Common myeloid progenitor, CD34-positive (primary cell): ENCODE measurements around the gene ARMC10.
A peak's percentile ranks its signal among the peaks of the same experiment; 100 is the strongest.

ENCODE experiments used
- CTCF ChIA-PET: fragments of 350-600 bp; sonication (Branson Sonifier 250); formaldehyde crosslinking; loops from one replicate; lab custom pipeline; 2021; ENCODE audit warnings: antibody characterized with exemption; lab: Charles Lee
- POLR2A ChIA-PET: fragments of 350-600 bp; sonication (Branson Sonifier 250); formaldehyde crosslinking; loops from one replicate; lab custom pipeline; 2021; ENCODE audit warnings: antibody characterized with exemption; lab: Charles Lee
- DNase-seq, 3 donors: peaks; one replicate each; pipeline versions ENCODE4 v3.0.0 to v3.0.0-alpha.2; 2013
- H3K27ac ChIP-seq, 2 experiments: 1 replicate in 1 of 2; 2 replicates in 1 of 2; pipeline ENCODE4 v1.7.0; 2013; ENCODE audit warnings: inconsistent platforms in 2 of 2, low read length in 2 of 2, mild to moderate bottlenecking in 2 of 2, low read depth in 1 of 2, moderate library complexity in 1 of 2; ENCODE audit not compliant: severe bottlenecking in 2 of 2, insufficient read depth in 1 of 2, poor library complexity in 1 of 2
- H3K27me3 ChIP-seq, 5 experiments: replicated peaks in 2 of 5; 1 replicate in 3 of 5; 2 replicates in 2 of 5; pipeline versions ENCODE4 v1.6.1 to v1.7.0; 2013; ENCODE audit warnings: low read length in 4 of 5, mild to moderate bottlenecking in 2 of 5, moderate library complexity in 2 of 5, inconsistent platforms in 1 of 5; ENCODE audit not compliant: insufficient read depth in 5 of 5, control insufficient read depth in 4 of 5
- H3K36me3 ChIP-seq, 4 experiments: 1 replicate in 2 of 4; 2 replicates in 2 of 4; pipeline versions ENCODE4 v1.6.1 to v1.7.0; 2013; ENCODE audit warnings: low read length in 3 of 4, control low read depth in 1 of 4, mild to moderate bottlenecking in 1 of 4; ENCODE audit not compliant: control insufficient read depth in 4 of 4, insufficient read depth in 4 of 4
- H3K4me1 ChIP-seq, 4 experiments: 1 replicate in 3 of 4; 2 replicates in 1 of 4; pipeline versions ENCODE4 v1.6.1 to v1.7.1; 2013; ENCODE audit warnings: low read length in 3 of 4, mild to moderate bottlenecking in 3 of 4, control low read depth in 1 of 4, inconsistent platforms in 1 of 4, moderate library complexity in 1 of 4; ENCODE audit not compliant: control insufficient read depth in 4 of 4, insufficient read depth in 4 of 4; ENCODE audit errors: control extremely low read depth in 1 of 4
- H3K4me3 ChIP-seq, 7 experiments: 1 replicate in 4 of 7; 2 replicates in 3 of 7; pipeline versions ENCODE4 v1.5.1 to v1.7.0; 2013; ENCODE audit warnings: mild to moderate bottlenecking in 7 of 7, low read length in 6 of 7, moderate library complexity in 6 of 7, inconsistent platforms in 2 of 7, low read depth in 2 of 7, control low read depth in 1 of 7; ENCODE audit not compliant: insufficient read depth in 4 of 7, control insufficient read depth in 1 of 7; ENCODE audit errors: extremely low read depth in 1 of 7
- H3K9me3 ChIP-seq, 5 experiments: 1 replicate in 4 of 5; 2 replicates in 1 of 5; pipeline versions ENCODE4 v1.6.1 to v1.7.1; 2013; ENCODE audit warnings: low read length in 4 of 5, mild to moderate bottlenecking in 2 of 5, inconsistent platforms in 1 of 5, low read depth in 1 of 5, moderate library complexity in 1 of 5; ENCODE audit not compliant: control insufficient read depth in 4 of 5, insufficient read depth in 2 of 5; ENCODE audit errors: control extremely low read depth in 1 of 5
- WGBS: methylation state at CpG from one replicate; pipeline ENCODE4 v1.1.5; 2013; ENCODE audit not compliant: insufficient coverage; 5-methylcytosine and 5-hydroxymethylcytosine counted together

ARMC10 gene

GRCh38 chr7:103063895-103064294, 11.0 kb upstream of the ARMC10 start:
- no peak for DNase-seq
- Histone ChIP-seq H3K27me3 (no peaks in the 10 kb centered on the region), H3K4me1 (peaks cover 0 to 5% (median 0%) of the 10 kb centered on the region in 4 experiments), H3K36me3 (no peaks in the 10 kb centered on the region), H3K27ac (no peak overlapping the region), H3K9me3 (no peaks in the 10 kb centered on the region), H3K4me3 (no peak overlapping the region)
- 100% methylated on average over 3 of the region's 3 CpGs for WGBS
- CTCF ChIA-PET = no interaction called here
- POLR2A ChIA-PET = no interaction called here

- Histone ChIP-seq H3K4me1 (peaks cover 0 to 5% (median 0%) of the 10 kb centered on the region in 4 experiments), H3K4me3 (no peak overlapping the region), H3K36me3 (no peaks in the 10 kb centered on the region), H3K9me3 (no peaks in the 10 kb centered on the region), H3K27me3 (no peaks in the 10 kb centered on the region), H3K27ac (no peak overlapping the region)
- POLR2A ChIA-PET = no interaction called here
- no CpG with 5 or more reads among the region's 1 CpG for WGBS
- DNase-seq = peak; percentile 64 to 72 (median 67)
- CTCF ChIA-PET = interaction anchor here (0.7 to 1.8 kb wide), 9 partner anchors 10 to 312 kb away, joined by 3 to 7 read pairs (median 3); partner anchors contain the start of gene ARMC10
These were observed 9.3 kb upstream of the ARMC10 start for GRCh38 chr7:103065667-103066066.

GRCh38 chr7:103068414-103069403, 6.2 kb upstream of the ARMC10 start:
- H3K4me3 ChIP-seq = no peak overlapping the region
- ChIA-PET CTCF (interaction anchor here (1.0 to 2.5 kb wide), 3 partner anchors 10 to 313 kb away, joined by 3 to 11 read pairs (median 3); no protein-coding TSS in a partner anchor), POLR2A (no interaction called here)
- no peaks in the 10 kb centered on the region for H3K27me3 ChIP-seq
- H3K36me3 ChIP-seq = no peaks in the 10 kb centered on the region
- 97% methylated on average over 18 of the region's 23 CpGs for WGBS
- H3K9me3 ChIP-seq = no peaks in the 10 kb centered on the region
- peaks cover 0 to 8% (median 2%) of the 10 kb centered on the region in 4 experiments for H3K4me1 ChIP-seq
- no peak overlapping the region for H3K27ac ChIP-seq
- no peak for DNase-seq

GRCh38 chr7:103071000-103071399, 3.9 kb upstream of the ARMC10 start:
- no peak overlapping the region for H3K4me3 ChIP-seq
- H3K27ac ChIP-seq = no peak overlapping the region
- no peaks in the 10 kb centered on the region for H3K27me3 ChIP-seq
- ChIA-PET POLR2A (no interaction called here), CTCF (interaction anchor here (2.2 kb wide), 1 partner anchor 9 kb away, joined by 8 read pairs; no protein-coding TSS in a partner anchor)
- DNase-seq = no peak
- 100% methylated on average over 2 of the region's 2 CpGs for WGBS
- H3K36me3 ChIP-seq = no peaks in the 10 kb centered on the region
- peaks cover 2 to 20% (median 12%) of the 10 kb centered on the region in 4 experiments for H3K4me1 ChIP-seq
- no peaks in the 10 kb centered on the region for H3K9me3 ChIP-seq

- no peaks in the 10 kb centered on the region for H3K27me3 ChIP-seq
- CTCF ChIA-PET = interaction anchor here (1.6 to 1.7 kb wide), 2 partner anchors 15 to 16 kb away, joined by 4 to 8 read pairs; no protein-coding TSS in a partner anchor
- H3K9me3 ChIP-seq = no peaks in the 10 kb centered on the region
- H3K4me1 ChIP-seq = peaks cover 5 to 31% (median 15%) of the 10 kb centered on the region in 4 experiments
- peak overlapping the region; percentile 70 to 91 for H3K27ac ChIP-seq
- no peaks in the 10 kb centered on the region for H3K36me3 ChIP-seq
- POLR2A ChIA-PET = interaction anchor here (1.1 kb wide), 1 partner anchor 64 kb away, joined by 3 read pairs; no protein-coding TSS in a partner anchor
- peak overlapping the region; percentile 55 to 92 (median 87) for H3K4me3 ChIP-seq
- no peak for DNase-seq
- WGBS = 20% methylated on average over 6 of the region's 6 CpGs
These were observed 886 bp upstream of the ARMC10 start for GRCh38 chr7:103073989-103074518.

GRCh38 chr7:103075337-103075918, 488 bp downstream of the ARMC10 start:
- POLR2A ChIA-PET = interaction anchor here (1.1 kb wide), 1 partner anchor 66 kb away, joined by 3 read pairs; no protein-coding TSS in a partner anchor
- Histone ChIP-seq H3K9me3 (no peaks in the 10 kb centered on the region), H3K4me1 (peaks cover 5 to 31% (median 15%) of the 10 kb centered on the region in 4 experiments), H3K36me3 (no peaks in the 10 kb centered on the region), H3K27me3 (no peaks in the 10 kb centered on the region), H3K4me3 (peak overlapping the region; percentile 55 to 92 (median 87)), H3K27ac (peak overlapping the region; percentile 58 to 91)
- CTCF ChIA-PET = interaction anchor here (0.8 to 1.7 kb wide), 5 partner anchors 9 to 16 kb away, joined by 3 to 8 read pairs (median 5); no protein-coding TSS in a partner anchor
- peak; percentile 43 to 88 (median 79) for DNase-seq
- under 1% methylated on average over 32 of the region's 36 CpGs for WGBS
